ENCODE data around the gene CTSS. TPM values are rescaled to one million over a fixed set of nuclear protein-coding genes. Genes with fewer than 3 reads are reported as not detected.
"Not testable (repeated sequence)": the region's sequence is repeated elsewhere in the genome, so short reads cannot be mapped to it uniquely, and the experiment has no call there.

The CTSS gene
- total RNA-seq, 1 donor from 2014 or later = 0.16 TPM

- no peaks in the 10 kb centered on the region for H3K4me1 Mint-ChIP-seq
- H3K9me3 Mint-ChIP-seq = no peaks in the 10 kb centered on the region
- no peak overlapping the region for H3K4me3 Mint-ChIP-seq
- no peak for TF ChIP-seq CTCF (conservative IDR thresholded peaks at IDR 0.05)
- H3K36me3 Mint-ChIP-seq (ENCODE audit: low read depth) = peaks cover 2% of the 10 kb centered on the region
- no peaks in the 10 kb centered on the region for H3K27me3 Mint-ChIP-seq (ENCODE audit: low read depth)
- no peak overlapping the region for H3K27ac Mint-ChIP-seq (ENCODE audit: unreplicated experiment)
- DNase-seq (ENCODE audit: low read depth, low spot score) = no peak
Measured at GRCh38 chr1:150775276-150775675, 9.7 kb upstream of the CTSS start.

- Mint-ChIP-seq H3K4me3 (no peak overlapping the region), H3K27ac (ENCODE audit: unreplicated experiment) (no peak overlapping the region), H3K36me3 (ENCODE audit: low read depth) (no peaks in the 10 kb centered on the region), H3K27me3 (ENCODE audit: low read depth) (no peaks in the 10 kb centered on the region), H3K4me1 (no peaks in the 10 kb centered on the region), H3K9me3 (no peaks in the 10 kb centered on the region)
- TF ChIP-seq CTCF (conservative IDR thresholded peaks at IDR 0.05) = no peak
- no peak for DNase-seq (ENCODE audit: low read depth, low spot score)
Measured at GRCh38 chr1:150772326-150772725, 6.7 kb upstream of the CTSS start.

- not testable (repeated sequence) for H3K9me3 Mint-ChIP-seq; H3K4me3 Mint-ChIP-seq; H3K27ac Mint-ChIP-seq (ENCODE audit: unreplicated experiment); DNase-seq (ENCODE audit: low read depth, low spot score); H3K36me3 Mint-ChIP-seq (ENCODE audit: low read depth); H3K27me3 Mint-ChIP-seq (ENCODE audit: low read depth); H3K4me1 Mint-ChIP-seq
Measured at GRCh38 chr1:150767704-150768103, 2.1 kb upstream of the CTSS start.

- H3K36me3 Mint-ChIP-seq (ENCODE audit: low read depth); H3K4me3 Mint-ChIP-seq; H3K27me3 Mint-ChIP-seq (ENCODE audit: low read depth); DNase-seq (ENCODE audit: low read depth, low spot score); H3K27ac Mint-ChIP-seq (ENCODE audit: unreplicated experiment); H3K4me1 Mint-ChIP-seq; H3K9me3 Mint-ChIP-seq: not testable (repeated sequence)
Measured at GRCh38 chr1:150765977-150766301, 361 bp upstream of the CTSS start.

- H3K27ac Mint-ChIP-seq (ENCODE audit: unreplicated experiment) = no peak overlapping the region
Measured at GRCh38 chr1:150764617-150765101, 919 bp downstream of the CTSS start.

GRCh38 chr1:150763018-150763417 is 2.6 kb downstream of the CTSS start:
- no peak for TF ChIP-seq CTCF (conservative IDR thresholded peaks at IDR 0.05)
- H3K4me1 Mint-ChIP-seq = no peaks in the 10 kb centered on the region
- no peak for DNase-seq (ENCODE audit: low read depth, low spot score)
- H3K9me3 Mint-ChIP-seq = peaks cover 6% of the 10 kb centered on the region
- no peaks in the 10 kb centered on the region for H3K27me3 Mint-ChIP-seq (ENCODE audit: low read depth)
- H3K27ac Mint-ChIP-seq (ENCODE audit: unreplicated experiment) = no peak overlapping the region
- peaks cover 2% of the 10 kb centered on the region for H3K36me3 Mint-ChIP-seq (ENCODE audit: low read depth)
- H3K4me3 Mint-ChIP-seq = no peak overlapping the region

More at GRCh38 chr1:150764617-150765101, 919 bp downstream of the CTSS start:
- no peaks in the 10 kb centered on the region for H3K27me3 Mint-ChIP-seq (ENCODE audit: low read depth)
- H3K4me1 Mint-ChIP-seq = no peaks in the 10 kb centered on the region
- H3K9me3 Mint-ChIP-seq = peaks cover 6% of the 10 kb centered on the region
- no peak for DNase-seq (ENCODE audit: low read depth, low spot score)
- H3K4me3 Mint-ChIP-seq = no peak overlapping the region
- TF ChIP-seq CTCF (conservative IDR thresholded peaks at IDR 0.05) = no peak
- peaks cover 2% of the 10 kb centered on the region for H3K36me3 Mint-ChIP-seq (ENCODE audit: low read depth)

GRCh38 chr1:150762552-150762951 is 3.0 kb downstream of the CTSS start:
- Mint-ChIP-seq H3K4me1 (no peaks in the 10 kb centered on the region), H3K27me3 (ENCODE audit: low read depth) (no peaks in the 10 kb centered on the region), H3K9me3 (peaks cover 6% of the 10 kb centered on the region), H3K4me3 (no peak overlapping the region), H3K36me3 (ENCODE audit: low read depth) (peaks cover 2% of the 10 kb centered on the region), H3K27ac (ENCODE audit: unreplicated experiment) (no peak overlapping the region)
- no peak for DNase-seq (ENCODE audit: low read depth, low spot score)
- no peak for TF ChIP-seq CTCF (conservative IDR thresholded peaks at IDR 0.05)

All from neural crest cell (in vitro differentiated cells).